HCT116 (cell line): Measurements from ENCODE around the gene NPR3. TPM values are rescaled to one million over a fixed set of nuclear protein-coding genes. Genes with fewer than 3 reads are reported as not detected.

Source experiments
- ATAC-seq: fragments of 200-7000 bp; cut with Tn5 transposase; 2 replicates; pipeline ENCODE4 v1.9.1; 2020; ENCODE audit warnings: mild to moderate bottlenecking, moderate library complexity
- BruUV-seq: library from RNA; stranded (reverse); fragments of 400-500 nt; replicated peaks from 2 replicates; lab custom pipeline; 2021; lab: Mats Ljungman, UMichigan
- CTCF ChIA-PET: fragments of 300-600 bp; sonication (Branson Sonifier 250); formaldehyde crosslinking; loops from one replicate; lab custom pipeline; 2021; ENCODE audit warnings: antibody characterized with exemption; lab: Charles Lee
- POLR2A ChIA-PET: fragments of 300-600, 350-600 bp; sonication (Branson Sonifier 250); formaldehyde crosslinking; loops from one replicate; lab custom pipeline; 2021; ENCODE audit warnings: antibody characterized with exemption; lab: Charles Lee
- RAD21 ChIA-PET, 2 experiments: fragments of 300-600 bp; sonication (Branson Sonifier 250); formaldehyde crosslinking; loops; one replicate each; lab custom pipeline; 2023; ENCODE audit warnings: low total read pairs in 2 of 2; ENCODE audit not compliant: uncharacterized antibody in 2 of 2, unreplicated experiment in 2 of 2, low non-redundant PET in 1 of 2; lab: Charles Lee
- DNase-seq: peaks from one replicate; pipeline ENCODE4 v3.0.0-alpha.2; 2010; ENCODE audit warnings: low read depth, low spot score
- H2AFZ ChIP-seq: fragments of 200-600 bp; shearing (Covaris generic), sonication (generic); 2 replicates; pipeline ENCODE4 v1.6.1; 2017; ENCODE audit warnings: low read depth, mixed run types, mixed read lengths, antibody characterized with exemption, low read length; ENCODE audit not compliant: poor library complexity, severe bottlenecking
- H3K27ac ChIP-seq: 2 replicates; pipeline ENCODE4 v1.5.1; 2012; ENCODE audit warnings: low read depth, low read length
- H3K27me3 ChIP-seq: fragments of 200-600 bp; sonication (generic); 2 replicates; pipeline ENCODE4 v1.6.1; 2016; ENCODE audit warnings: mixed run types, low read length, mixed read lengths; ENCODE audit not compliant: insufficient read depth
- H3K36me3 ChIP-seq, 2 experiments: fragments of 200-500 bp in 1 of 2; fragments of 200-600 bp in 1 of 2; sonication (Bioruptor generic) in 1 of 2; sonication (generic) in 1 of 2; 2 replicates each; pipeline versions ENCODE4 v1.5.1 to v1.6.1; 2014 to 2016; ENCODE audit warnings: low read length in 2 of 2, inconsistent platforms in 1 of 2, mixed read lengths in 1 of 2, mixed run types in 1 of 2; ENCODE audit not compliant: insufficient read depth in 2 of 2, control insufficient read depth in 1 of 2
- H3K4me1 ChIP-seq, 2 experiments: fragments of 200-600 bp in 1 of 2; sonication (generic) in 1 of 2; 2 replicates each; pipeline versions ENCODE4 v1.5.1 to v1.6.1; 2012 to 2017; ENCODE audit warnings: low read length in 2 of 2, inconsistent platforms in 1 of 2, mild to moderate bottlenecking in 1 of 2, mixed read lengths in 1 of 2, mixed run types in 1 of 2, moderate library complexity in 1 of 2; ENCODE audit not compliant: insufficient read depth in 2 of 2, control insufficient read depth in 1 of 2
- H3K4me2 ChIP-seq: fragments of 200-600 bp; sonication (generic); 2 replicates; pipeline ENCODE4 v1.6.1; 2017; ENCODE audit warnings: mixed run types, low read length, mixed read lengths
- H3K4me3 ChIP-seq, 2 experiments: fragments of 200-600 bp in 1 of 2; sonication (generic) in 1 of 2; replicated peaks in 1 of 2; 2 replicates each; pipeline ENCODE4 v1.5.1; 2011 to 2016; ENCODE audit warnings: low read length in 2 of 2, control low read depth in 1 of 2, low read depth in 1 of 2, mild to moderate bottlenecking in 1 of 2, mixed read lengths in 1 of 2, mixed run types in 1 of 2
- H3K79me2 ChIP-seq: fragments of 200-600 bp; sonication (generic); 2 replicates; pipeline ENCODE4 v1.6.1; 2017; ENCODE audit warnings: mild to moderate bottlenecking, mixed run types, low read length, moderate library complexity, mixed read lengths; ENCODE audit not compliant: insufficient read depth
- H3K9ac ChIP-seq: fragments of 200-600 bp; sonication (generic); 2 replicates; pipeline ENCODE4 v1.6.1; 2016; ENCODE audit warnings: low read length, mixed read lengths
- H3K9me2 ChIP-seq: fragments of 200-600 bp; sonication (generic), shearing (Covaris generic); 2 replicates; pipeline ENCODE4 v1.6.1; 2017; ENCODE audit warnings: mixed run types, mild to moderate bottlenecking, moderate library complexity; ENCODE audit not compliant: insufficient read depth
- H3K9me3 ChIP-seq, 2 experiments: fragments of 200-500 bp in 1 of 2; fragments of 200-600 bp in 1 of 2; sonication (Bioruptor generic) in 1 of 2; sonication (generic) in 1 of 2; 2 replicates each; pipeline ENCODE4 v1.6.1; 2014 to 2017; ENCODE audit warnings: low read length in 2 of 2, mixed read lengths in 2 of 2, inconsistent platforms in 1 of 2, low read depth in 1 of 2, mild to moderate bottlenecking in 1 of 2, mixed run types in 1 of 2, moderate library complexity in 1 of 2; ENCODE audit not compliant: control insufficient read depth in 1 of 2, insufficient read depth in 1 of 2
- H4K20me1 ChIP-seq: fragments of 200-600 bp; sonication (generic), shearing (Covaris generic); 2 replicates; pipeline ENCODE4 v1.6.1; 2017; ENCODE audit warnings: mixed run types, mild to moderate bottlenecking, moderate library complexity; ENCODE audit not compliant: insufficient read depth
- EZH2phosphoT487 ChIP-seq: fragments of 200-600 bp; IDR thresholded peaks from 2 replicates; pipeline ENCODE4 v1.6.1; 2018; ENCODE audit warnings: antibody characterized with exemption, borderline replicate concordance
- FOSL1 ChIP-seq: IDR thresholded peaks from 2 replicates; pipeline ENCODE4 v1.6.1; 2012; ENCODE audit warnings: low read depth
- POLR2AphosphoS5 ChIP-seq: IDR thresholded peaks from 2 replicates; pipeline ENCODE4 v1.6.1; 2011; ENCODE audit warnings: mild to moderate bottlenecking, low read depth, low read length, moderate library complexity
- SIN3A ChIP-seq: IDR thresholded peaks from 2 replicates; pipeline ENCODE4 v1.6.1; 2012; ENCODE audit warnings: low read depth
- SP1 ChIP-seq: IDR thresholded peaks from 2 replicates; pipeline ENCODE4 v1.6.1; 2012; ENCODE audit warnings: low read depth
- TCF7L2 ChIP-seq: IDR thresholded peaks from 2 replicates; pipeline ENCODE4 v1.7.0; 2011; ENCODE audit warnings: borderline replicate concordance, inconsistent platforms; ENCODE audit not compliant: insufficient read depth, insufficient read length; ENCODE audit errors: extremely low read depth
- ZFX ChIP-seq: fragments of 450-650 bp; IDR thresholded peaks from 2 replicates; pipeline ENCODE4 v1.6.1; 2017
- intact Hi-C: fragments of 100-400 bp; cut with micrococcal nuclease; formaldehyde crosslinking; loops from 2 replicates; pipeline ENCODE4 v1.10.0; 2022
- total RNA-seq: library from RNA; stranded (reverse); gene quantifications from one replicate; pipeline ENCODE4 v1.2.1, GENCODE V29; 2021; ENCODE audit not compliant: unreplicated experiment
- TF ChIP-seq, protein P1 (sequence below): IDR thresholded peaks from 2 replicates; pipeline ENCODE4 v1.6.1; 2012; ENCODE audit warnings: low read depth
- TF ChIP-seq, protein P2 (sequence below): IDR thresholded peaks from 2 replicates; pipeline ENCODE4 v1.6.1; 2011; ENCODE audit warnings: mild to moderate bottlenecking, low read length, moderate library complexity; ENCODE audit not compliant: insufficient replicate concordance; ENCODE audit errors: extremely low read depth

Gene NPR3
- total RNA-seq, 1 experiment from 2014 or later, result 0.39 TPM

- TF ChIP-seq, protein P1, sequence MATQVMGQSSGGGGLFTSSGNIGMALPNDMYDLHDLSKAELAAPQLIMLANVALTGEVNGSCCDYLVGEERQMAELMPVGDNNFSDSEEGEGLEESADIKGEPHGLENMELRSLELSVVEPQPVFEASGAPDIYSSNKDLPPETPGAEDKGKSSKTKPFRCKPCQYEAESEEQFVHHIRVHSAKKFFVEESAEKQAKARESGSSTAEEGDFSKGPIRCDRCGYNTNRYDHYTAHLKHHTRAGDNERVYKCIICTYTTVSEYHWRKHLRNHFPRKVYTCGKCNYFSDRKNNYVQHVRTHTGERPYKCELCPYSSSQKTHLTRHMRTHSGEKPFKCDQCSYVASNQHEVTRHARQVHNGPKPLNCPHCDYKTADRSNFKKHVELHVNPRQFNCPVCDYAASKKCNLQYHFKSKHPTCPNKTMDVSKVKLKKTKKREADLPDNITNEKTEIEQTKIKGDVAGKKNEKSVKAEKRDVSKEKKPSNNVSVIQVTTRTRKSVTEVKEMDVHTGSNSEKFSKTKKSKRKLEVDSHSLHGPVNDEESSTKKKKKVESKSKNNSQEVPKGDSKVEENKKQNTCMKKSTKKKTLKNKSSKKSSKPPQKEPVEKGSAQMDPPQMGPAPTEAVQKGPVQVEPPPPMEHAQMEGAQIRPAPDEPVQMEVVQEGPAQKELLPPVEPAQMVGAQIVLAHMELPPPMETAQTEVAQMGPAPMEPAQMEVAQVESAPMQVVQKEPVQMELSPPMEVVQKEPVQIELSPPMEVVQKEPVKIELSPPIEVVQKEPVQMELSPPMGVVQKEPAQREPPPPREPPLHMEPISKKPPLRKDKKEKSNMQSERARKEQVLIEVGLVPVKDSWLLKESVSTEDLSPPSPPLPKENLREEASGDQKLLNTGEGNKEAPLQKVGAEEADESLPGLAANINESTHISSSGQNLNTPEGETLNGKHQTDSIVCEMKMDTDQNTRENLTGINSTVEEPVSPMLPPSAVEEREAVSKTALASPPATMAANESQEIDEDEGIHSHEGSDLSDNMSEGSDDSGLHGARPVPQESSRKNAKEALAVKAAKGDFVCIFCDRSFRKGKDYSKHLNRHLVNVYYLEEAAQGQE, result no peak
- TF ChIP-seq EZH2phosphoT487 (no peak), FOSL1 (no peak), POLR2AphosphoS5 (no peak), ZFX (no peak), SIN3A (no peak)
Observed at GRCh38 chr5:32692036-32692746, 18.9 kb upstream of the NPR3 start (continued).

DNA sequence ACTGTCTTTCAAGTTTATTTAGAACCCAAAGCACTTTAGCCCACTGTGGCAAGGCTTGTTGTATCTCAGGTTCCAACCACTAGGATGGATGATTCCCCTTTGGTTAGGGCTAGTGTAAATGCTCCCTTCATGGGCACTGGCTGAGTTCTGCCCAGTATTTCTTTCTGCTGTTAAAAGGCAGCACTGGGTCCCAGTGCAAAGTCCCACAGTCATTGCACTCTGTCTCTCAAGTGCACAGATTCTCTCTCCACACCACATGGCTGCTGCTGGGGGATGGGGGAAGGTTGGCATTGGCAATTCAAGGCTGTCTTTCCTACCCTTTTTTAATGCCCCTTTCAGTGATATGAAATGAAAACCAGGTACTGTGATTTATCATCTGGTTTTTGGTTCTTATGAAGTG, 7.2 kb upstream of the NPR3 start:
- RAD21 ChIA-PET, result no interaction called here
- Histone ChIP-seq H3K36me3 (no peaks in the 10 kb centered on the region), H3K4me1 (no peaks in the 10 kb centered on the region), H3K4me2 (no peak overlapping the region), H4K20me1 (no peaks in the 10 kb centered on the region), H3K9me2 (no peaks in the 10 kb centered on the region), H2AFZ (no peak overlapping the region), H3K27me3 (no peaks in the 10 kb centered on the region), H3K9me3 (no peaks in the 10 kb centered on the region), H3K79me2 (no peaks in the 10 kb centered on the region), H3K27ac (no peak overlapping the region), H3K4me3 (no peak overlapping the region), H3K9ac (no peak overlapping the region)
- DNase-seq, result no peak
- intact Hi-C loops, result no loop called here
- no peak for ATAC-seq
- CTCF ChIA-PET, result no interaction called here
- TF ChIP-seq TCF7L2 (no peak), ZFX (no peak), SP1 (no peak)
- TF ChIP-seq, protein P2, sequence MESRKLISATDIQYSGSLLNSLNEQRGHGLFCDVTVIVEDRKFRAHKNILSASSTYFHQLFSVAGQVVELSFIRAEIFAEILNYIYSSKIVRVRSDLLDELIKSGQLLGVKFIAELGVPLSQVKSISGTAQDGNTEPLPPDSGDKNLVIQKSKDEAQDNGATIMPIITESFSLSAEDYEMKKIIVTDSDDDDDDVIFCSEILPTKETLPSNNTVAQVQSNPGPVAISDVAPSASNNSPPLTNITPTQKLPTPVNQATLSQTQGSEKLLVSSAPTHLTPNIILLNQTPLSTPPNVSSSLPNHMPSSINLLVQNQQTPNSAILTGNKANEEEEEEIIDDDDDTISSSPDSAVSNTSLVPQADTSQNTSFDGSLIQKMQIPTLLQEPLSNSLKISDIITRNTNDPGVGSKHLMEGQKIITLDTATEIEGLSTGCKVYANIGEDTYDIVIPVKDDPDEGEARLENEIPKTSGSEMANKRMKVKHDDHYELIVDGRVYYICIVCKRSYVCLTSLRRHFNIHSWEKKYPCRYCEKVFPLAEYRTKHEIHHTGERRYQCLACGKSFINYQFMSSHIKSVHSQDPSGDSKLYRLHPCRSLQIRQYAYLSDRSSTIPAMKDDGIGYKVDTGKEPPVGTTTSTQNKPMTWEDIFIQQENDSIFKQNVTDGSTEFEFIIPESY, result no peak
- no TSS peak for BruUV-seq
- POLR2A ChIA-PET, result no interaction called here
